HuH-7.5 (cell line): Measurements from ENCODE around the gene TNPO1.
"Not testable (repeated sequence)": the region's sequence is repeated elsewhere in the genome, so short reads cannot be mapped to it uniquely, and the experiment has no call there.

Experiments
- DNase-seq: peaks from one replicate; pipeline ENCODE4 v3.0.0; 2011; ENCODE audit warnings: low spot score

The TNPO1 gene

GRCh38 chr5:72934953-72935725 lies 118.7 kb downstream of the TNPO1 start:
- DNase-seq = not testable (repeated sequence)

GRCh38 chr5:72936893-72937292 lies 120.4 kb downstream of the TNPO1 start:
- DNase-seq = no peak

GRCh38 chr5:72937517-72938061 lies 121.1 kb downstream of the TNPO1 start:
- no peak for DNase-seq

- DNase-seq = peak; percentile 47
These were observed 121.7 kb downstream of the TNPO1 start for GRCh38 chr5:72938206-72938605.

GRCh38 chr5:72940082-72940481 lies 123.6 kb downstream of the TNPO1 start:
- DNase-seq = no peak

- DNase-seq = no peak
These were observed 126.8 kb downstream of the TNPO1 start for GRCh38 chr5:72943307-72943706.

- no peak for DNase-seq
These were observed 131.0 kb downstream of the TNPO1 start for GRCh38 chr5:72947498-72947897.

GRCh38 chr5:72949481-72949880 lies 133.0 kb downstream of the TNPO1 start:
- DNase-seq = no peak

- no peak for DNase-seq
These were observed 135.4 kb downstream of the TNPO1 start for GRCh38 chr5:72951671-72952468.

GRCh38 chr5:72954389-72954788 lies 137.9 kb downstream of the TNPO1 start:
- DNase-seq = no peak

GRCh38 chr5:72955143-72955767 lies 138.8 kb downstream of the TNPO1 start:
- peak; percentile 49 for DNase-seq

- peak; percentile 90 for DNase-seq
These were observed 139.4 kb downstream of the TNPO1 start, which contains the start of gene FCHO2 for GRCh38 chr5:72955768-72956323. Gene FCHO2 (plus strand): TSS chr5:72956041. CDS start chr5:72956097, 56 bp downstream.

- DNase-seq = peak; percentile 38
These were observed 140.1 kb downstream of the TNPO1 start for GRCh38 chr5:72956324-72957140.

- DNase-seq = no peak
These were observed 140.9 kb downstream of the TNPO1 start for GRCh38 chr5:72957337-72957736.

GRCh38 chr5:72959257-72959656 lies 142.8 kb downstream of the TNPO1 start:
- no peak for DNase-seq
